ENCODE data around the gene CDCA7. TPM values are rescaled to one million over a fixed set of nuclear protein-coding genes. Genes with fewer than 3 reads are reported as not detected.

The CDCA7 gene
- total RNA-seq, 1 experiment from 2014 or later: 29.3 TPM

DNA sequence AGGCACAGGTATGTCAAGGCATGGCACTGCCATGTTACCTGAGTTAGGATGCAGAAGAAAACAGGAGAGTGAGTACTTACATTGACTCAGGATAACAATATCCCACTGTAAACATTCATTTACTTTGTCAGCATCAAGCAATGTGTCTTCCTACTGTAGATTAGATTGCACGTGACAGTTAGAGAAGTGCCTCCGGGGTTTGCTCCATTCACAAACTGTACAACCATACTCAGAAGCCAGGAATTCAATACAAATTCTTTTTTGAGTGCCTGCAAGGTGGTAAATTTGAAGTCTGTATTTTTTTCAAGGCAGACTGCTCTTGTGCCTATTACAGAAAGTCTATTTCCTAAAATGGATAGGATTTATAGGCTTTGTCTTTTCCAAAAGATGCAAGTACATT lies 34.1 kb downstream of the CDCA7 start:
- intact Hi-C loops (cut with micrococcal nuclease): no loop called here
- Histone ChIP-seq H2AFZ (ENCODE audit: low read length) (no peak overlapping the region), H3K36me3 (ENCODE audit: low read depth, low read length) (no peaks in the 10 kb centered on the region), H3K27me3 (ENCODE audit: low read length) (no peaks in the 10 kb centered on the region), H3K4me2 (ENCODE audit: low read length) (no peak overlapping the region), H3K9me3 (ENCODE audit: low read length) (no peaks in the 10 kb centered on the region), H3K79me2 (ENCODE audit: low read length) (no peaks in the 10 kb centered on the region), H3F3A (ENCODE audit: low read length, unreplicated experiment) (no peaks in the 10 kb centered on the region), H4K20me1 (ENCODE audit: low read length) (no peaks in the 10 kb centered on the region), H3K9ac (ENCODE audit: low read length) (no peak overlapping the region), H3K27ac (ENCODE audit: low read length) (no peak overlapping the region), H3K4me1 (ENCODE audit: insufficient read depth, low read length) (peaks cover 3% of the 10 kb centered on the region; the same call in 1 of the 2 replicates), H3K9me2 (replicated peaks; ENCODE audit: low read length) (no peaks in the 10 kb centered on the region), H3K4me3 (ENCODE audit: low read length) (no peak overlapping the region)
- no TSS peak for BruUV-seq (replicated peaks)
- ChIA-PET POLR2A (ENCODE audit: unreplicated experiment) (no interaction called here), CTCF (no interaction called here)
- DNase-seq: no peak
- ATAC-seq: no peak
- no peak for TF ChIP-seq EZH2phosphoT487 (IDR thresholded peaks at IDR 0.05; ENCODE audit: borderline replicate concordance, low read length)

DNA sequence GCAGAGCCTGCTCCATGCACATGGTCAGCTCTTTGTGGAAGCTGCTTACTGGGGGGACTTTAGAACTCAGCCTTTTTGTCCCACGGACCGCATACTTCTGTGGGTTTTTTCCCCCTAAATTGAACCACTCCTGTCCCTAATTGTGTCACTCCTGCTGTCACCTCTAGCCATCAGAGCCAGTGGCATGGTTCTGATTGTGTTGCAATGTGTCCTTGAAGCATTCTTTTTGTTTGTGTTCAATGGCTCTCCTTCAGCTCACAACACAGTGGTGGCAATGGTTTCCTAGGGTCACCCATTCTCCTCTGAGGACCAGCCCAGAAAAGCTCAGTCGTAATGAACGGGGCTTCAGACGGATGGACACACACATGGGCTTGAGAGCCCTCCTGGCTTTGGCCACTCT lies 35.4 kb downstream of the CDCA7 start:
- H3K4me1 ChIP-seq (ENCODE audit: insufficient read depth, low read length): peaks cover 3% of the 10 kb centered on the region; the same call in 1 of the 2 replicates
- no peaks in the 10 kb centered on the region for H3K9me3 ChIP-seq (ENCODE audit: low read length)
- TF ChIP-seq, protein P1, sequence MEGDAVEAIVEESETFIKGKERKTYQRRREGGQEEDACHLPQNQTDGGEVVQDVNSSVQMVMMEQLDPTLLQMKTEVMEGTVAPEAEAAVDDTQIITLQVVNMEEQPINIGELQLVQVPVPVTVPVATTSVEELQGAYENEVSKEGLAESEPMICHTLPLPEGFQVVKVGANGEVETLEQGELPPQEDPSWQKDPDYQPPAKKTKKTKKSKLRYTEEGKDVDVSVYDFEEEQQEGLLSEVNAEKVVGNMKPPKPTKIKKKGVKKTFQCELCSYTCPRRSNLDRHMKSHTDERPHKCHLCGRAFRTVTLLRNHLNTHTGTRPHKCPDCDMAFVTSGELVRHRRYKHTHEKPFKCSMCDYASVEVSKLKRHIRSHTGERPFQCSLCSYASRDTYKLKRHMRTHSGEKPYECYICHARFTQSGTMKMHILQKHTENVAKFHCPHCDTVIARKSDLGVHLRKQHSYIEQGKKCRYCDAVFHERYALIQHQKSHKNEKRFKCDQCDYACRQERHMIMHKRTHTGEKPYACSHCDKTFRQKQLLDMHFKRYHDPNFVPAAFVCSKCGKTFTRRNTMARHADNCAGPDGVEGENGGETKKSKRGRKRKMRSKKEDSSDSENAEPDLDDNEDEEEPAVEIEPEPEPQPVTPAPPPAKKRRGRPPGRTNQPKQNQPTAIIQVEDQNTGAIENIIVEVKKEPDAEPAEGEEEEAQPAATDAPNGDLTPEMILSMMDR (conservative IDR thresholded peaks at IDR 0.05; ENCODE audit: low read depth, low read length): no peak
- TF ChIP-seq EZH2 (IDR thresholded peaks at IDR 0.05; ENCODE audit: low read length, unreplicated experiment): no peak
- no peak for TF ChIP-seq EZH2phosphoT487 (IDR thresholded peaks at IDR 0.05; ENCODE audit: borderline replicate concordance, low read length)
- CTCF ChIA-PET: no interaction called here
- no peaks in the 10 kb centered on the region for H3K36me3 ChIP-seq (ENCODE audit: low read depth, low read length)
- no TSS peak for BruUV-seq (replicated peaks)
- H3K9me2 ChIP-seq (replicated peaks; ENCODE audit: low read length): no peaks in the 10 kb centered on the region
- no peak for DNase-seq
- H3K79me2 ChIP-seq (ENCODE audit: low read length): no peaks in the 10 kb centered on the region
- no peak overlapping the region for H3K4me2 ChIP-seq (ENCODE audit: low read length)
- no peak overlapping the region for H3K4me3 ChIP-seq (ENCODE audit: low read length)
- no peak for ATAC-seq
- intact Hi-C loops (cut with micrococcal nuclease): no loop called here
- no peak overlapping the region for H3K9ac ChIP-seq (ENCODE audit: low read length)
- no peaks in the 10 kb centered on the region for H4K20me1 ChIP-seq (ENCODE audit: low read length)
- no peak overlapping the region for H3K27ac ChIP-seq (ENCODE audit: low read length)
- H3K27me3 ChIP-seq (ENCODE audit: low read length): no peaks in the 10 kb centered on the region
- POLR2A ChIA-PET (ENCODE audit: unreplicated experiment): no interaction called here
- no peaks in the 10 kb centered on the region for H3F3A ChIP-seq (ENCODE audit: low read length, unreplicated experiment)
- no peak overlapping the region for H2AFZ ChIP-seq (ENCODE audit: low read length)

DNA sequence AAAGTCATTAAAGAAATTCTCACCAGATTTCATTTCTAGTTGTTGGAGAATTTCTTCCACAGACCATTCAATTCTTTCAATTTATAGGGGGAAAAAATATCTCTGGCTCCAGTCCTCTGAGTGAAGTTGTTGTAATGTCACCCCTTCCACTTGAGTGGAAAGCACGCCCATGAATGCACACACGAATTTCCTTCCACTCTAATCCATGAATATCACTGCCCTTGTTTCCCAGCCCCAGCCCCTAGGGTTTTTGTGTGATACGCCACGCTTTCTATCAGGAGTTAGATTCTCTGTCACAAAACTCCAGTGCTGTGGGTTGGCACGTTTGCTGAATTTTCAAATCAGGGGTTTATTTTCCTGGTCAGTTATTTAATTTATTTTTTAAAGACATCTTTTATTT lies 38.1 kb downstream of the CDCA7 start:
- no peaks in the 10 kb centered on the region for H4K20me1 ChIP-seq (ENCODE audit: low read length)
- CTCF ChIA-PET: no interaction called here
- TF ChIP-seq EZH2phosphoT487 (IDR thresholded peaks at IDR 0.05; ENCODE audit: borderline replicate concordance, low read length): no peak
- TF ChIP-seq EZH2 (IDR thresholded peaks at IDR 0.05; ENCODE audit: low read length, unreplicated experiment): no peak
- TF ChIP-seq, protein P1 (conservative IDR thresholded peaks at IDR 0.05; ENCODE audit: low read depth, low read length): no peak
- no peak overlapping the region for H2AFZ ChIP-seq (ENCODE audit: low read length)
- POLR2A ChIA-PET (ENCODE audit: unreplicated experiment): no interaction called here
- H3F3A ChIP-seq (ENCODE audit: low read length, unreplicated experiment): no peaks in the 10 kb centered on the region
- H3K9ac ChIP-seq (ENCODE audit: low read length): no peak overlapping the region
- H3K36me3 ChIP-seq (ENCODE audit: low read depth, low read length): no peaks in the 10 kb centered on the region
- no peak for DNase-seq
- peaks cover 3% of the 10 kb centered on the region; the same call in 1 of the 2 replicates for H3K4me1 ChIP-seq (ENCODE audit: insufficient read depth, low read length)
- intact Hi-C loops (cut with micrococcal nuclease): no loop called here
- H3K4me2 ChIP-seq (ENCODE audit: low read length): no peak overlapping the region
- BruUV-seq (replicated peaks): no TSS peak
- no peaks in the 10 kb centered on the region for H3K9me2 ChIP-seq (replicated peaks; ENCODE audit: low read length)
- no peak for ATAC-seq
- H3K79me2 ChIP-seq (ENCODE audit: low read length): no peaks in the 10 kb centered on the region
- H3K4me3 ChIP-seq (ENCODE audit: low read length): no peak overlapping the region
- no peaks in the 10 kb centered on the region for H3K27me3 ChIP-seq (ENCODE audit: low read length)
- no peak overlapping the region for H3K27ac ChIP-seq (ENCODE audit: low read length)
- H3K9me3 ChIP-seq (ENCODE audit: low read length): no peaks in the 10 kb centered on the region

All from PC-3 (cell line).